ENCODE results near the gene MTARC1. TPM values are rescaled to one million over a fixed set of nuclear protein-coding genes. Genes with fewer than 3 reads are reported as not detected.

MTARC1 gene
- total RNA-seq, 2 donors from 2014 or later, result 53.1 to 75.4 TPM

GRCh38 chr1:220751111-220751510, 35.6 kb upstream of the MTARC1 start:
- Mint-ChIP-seq H3K27ac (no peak overlapping the region), H3K36me3 (ENCODE audit: low read depth) (peaks cover 15% of the 10 kb centered on the region), H3K27me3 (ENCODE audit: insufficient read depth) (peaks cover 26% of the 10 kb centered on the region), H3K4me1 (peaks cover 38% of the 10 kb centered on the region), H3K9me3 (no peaks in the 10 kb centered on the region), H3K4me3 (no peak overlapping the region)
- Histone ChIP-seq H3K27ac (ENCODE audit: low read depth, low read length) (no peak overlapping the region), H3K9me3 (ENCODE audit: control insufficient read depth, low read length) (no peaks in the 10 kb centered on the region), H3K9ac (ENCODE audit: extremely low read depth, low read length, poor library complexity, severe bottlenecking) (no peak overlapping the region), H3K4me3 (ENCODE audit: low read length) (no peak overlapping the region), H3K36me3 (ENCODE audit: control insufficient read depth, insufficient read depth, low read length) (no peaks in the 10 kb centered on the region), H3K4me1 (ENCODE audit: control insufficient read depth, insufficient read depth, low read length) (peaks cover 9% of the 10 kb centered on the region), H3K27me3 (ENCODE audit: control insufficient read depth, insufficient read depth, low read length, poor library complexity, severe bottlenecking) (peaks cover 9% of the 10 kb centered on the region)
- 88 to 91% methylated on average over 2 of the region's 2 CpGs for WGBS, 2 experiments (ENCODE audit: insufficient coverage in 1 of 2, insufficient read length in 1 of 2)
- TF ChIP-seq CTCF (conservative IDR thresholded peaks at IDR 0.05), result no peak
- DNase-seq, result no peak

- H3K4me1 Mint-ChIP-seq, result peaks cover 18% of the 10 kb centered on the region
- H3K9me3 Mint-ChIP-seq, result no peaks in the 10 kb centered on the region
- DNase-seq, result no peak
- peaks cover 29% of the 10 kb centered on the region for H3K36me3 Mint-ChIP-seq (ENCODE audit: low read depth)
- H3K27me3 Mint-ChIP-seq (ENCODE audit: insufficient read depth), result peaks cover 8% of the 10 kb centered on the region
- H3K4me1 ChIP-seq (ENCODE audit: control insufficient read depth, insufficient read depth, low read length), result peaks cover 3% of the 10 kb centered on the region
- no peaks in the 10 kb centered on the region for H3K9me3 ChIP-seq (ENCODE audit: control insufficient read depth, low read length)
- H3K27me3 ChIP-seq (ENCODE audit: control insufficient read depth, insufficient read depth, low read length, poor library complexity, severe bottlenecking), result peaks cover 9% of the 10 kb centered on the region
- H3K4me3 Mint-ChIP-seq, result no peak overlapping the region
- H3K4me3 ChIP-seq (ENCODE audit: low read length), result no peak overlapping the region
- WGBS, 2 experiments (ENCODE audit: insufficient coverage in 1 of 2, insufficient read length in 1 of 2), result 87 to 90% methylated on average over 5 to 6 of the region's 6 CpGs
- no peak overlapping the region for H3K9ac ChIP-seq (ENCODE audit: extremely low read depth, low read length, poor library complexity, severe bottlenecking)
- H3K27ac ChIP-seq (ENCODE audit: low read depth, low read length), result no peak overlapping the region
- no peak overlapping the region for H3K27ac Mint-ChIP-seq
- H3K36me3 ChIP-seq (ENCODE audit: control insufficient read depth, insufficient read depth, low read length), result no peaks in the 10 kb centered on the region
- no peak for TF ChIP-seq CTCF (conservative IDR thresholded peaks at IDR 0.05)
Measured at GRCh38 chr1:220754212-220754917, 32.3 kb upstream of the MTARC1 start.

GRCh38 chr1:220754918-220755295, 31.8 kb upstream of the MTARC1 start:
- Mint-ChIP-seq H3K27ac (no peak overlapping the region), H3K27me3 (ENCODE audit: insufficient read depth) (peaks cover 3% of the 10 kb centered on the region), H3K36me3 (ENCODE audit: low read depth) (peaks cover 29% of the 10 kb centered on the region), H3K4me3 (no peak overlapping the region), H3K4me1 (peaks cover 14% of the 10 kb centered on the region), H3K9me3 (no peaks in the 10 kb centered on the region)
- TF ChIP-seq CTCF (conservative IDR thresholded peaks at IDR 0.05), result no peak
- no peak overlapping the region for H3K27ac ChIP-seq (ENCODE audit: low read depth, low read length)
- no peak for DNase-seq
- peaks cover 3% of the 10 kb centered on the region for H3K4me1 ChIP-seq (ENCODE audit: control insufficient read depth, insufficient read depth, low read length)
- no peak overlapping the region for H3K9ac ChIP-seq (ENCODE audit: extremely low read depth, low read length, poor library complexity, severe bottlenecking)
- no peak overlapping the region for H3K4me3 ChIP-seq (ENCODE audit: low read length)
- no peaks in the 10 kb centered on the region for H3K9me3 ChIP-seq (ENCODE audit: control insufficient read depth, low read length)
- WGBS, 2 experiments (ENCODE audit: insufficient coverage in 1 of 2, insufficient read length in 1 of 2), result 92 to 93% methylated on average over 3 to 4 of the region's 4 CpGs
- no peaks in the 10 kb centered on the region for H3K36me3 ChIP-seq (ENCODE audit: control insufficient read depth, insufficient read depth, low read length)
- H3K27me3 ChIP-seq (ENCODE audit: control insufficient read depth, insufficient read depth, low read length, poor library complexity, severe bottlenecking), result peaks cover 4% of the 10 kb centered on the region
